Liver (tissue), 9 donors: ENCODE measurements around the gene STX16. TPM values are rescaled to one million over a fixed set of nuclear protein-coding genes. Genes with fewer than 3 reads are reported as not detected.

ENCODE experiments used
- DNase-seq: peaks from one replicate; pipeline ENCODE4 v3.0.0-alpha.2; 2017; ENCODE audit warnings: low spot score
- H3K27ac ChIP-seq, 2 donors: one replicate each; pipeline ENCODE4 v1.7.0; 2013; ENCODE audit warnings: inconsistent platforms in 2 of 2, low read length in 2 of 2, control low read depth in 1 of 2, low read depth in 1 of 2, mild to moderate bottlenecking in 1 of 2
- H3K27me3 ChIP-seq, 4 donors: one replicate each; pipeline versions ENCODE4 v1.6.1 to v1.7.0; 2013; ENCODE audit warnings: low read length in 3 of 4, inconsistent platforms in 1 of 4, mild to moderate bottlenecking in 1 of 4, moderate library complexity in 1 of 4; ENCODE audit not compliant: control insufficient read depth in 4 of 4, insufficient read depth in 4 of 4
- H3K36me3 ChIP-seq, 4 donors: one replicate each; pipeline versions ENCODE4 v1.6.1 to v1.7.0; 2013; ENCODE audit warnings: low read length in 3 of 4, mild to moderate bottlenecking in 3 of 4, low read depth in 1 of 4, moderate library complexity in 1 of 4; ENCODE audit not compliant: control insufficient read depth in 4 of 4, insufficient read depth in 3 of 4
- H3K4me1 ChIP-seq, 4 donors: one replicate each; pipeline versions ENCODE4 v1.6.1 to v1.7.0; 2013; ENCODE audit warnings: low read length in 3 of 4, mild to moderate bottlenecking in 3 of 4, moderate library complexity in 1 of 4; ENCODE audit not compliant: control insufficient read depth in 4 of 4, insufficient read depth in 4 of 4
- H3K4me3 ChIP-seq, 3 donors: one replicate each; pipeline versions ENCODE4 v1.6.1 to v1.7.0; 2013; ENCODE audit warnings: low read length in 3 of 3, control low read depth in 1 of 3, low read depth in 1 of 3, mild to moderate bottlenecking in 1 of 3
- H3K9ac ChIP-seq, 2 donors: one replicate each; pipeline ENCODE4 v1.7.0; 2013; ENCODE audit warnings: low read length in 2 of 2, mild to moderate bottlenecking in 2 of 2, moderate library complexity in 2 of 2, control low read depth in 1 of 2, low read depth in 1 of 2
- H3K9me3 ChIP-seq, 4 donors: one replicate each; pipeline versions ENCODE4 v1.6.1 to v1.7.0; 2013; ENCODE audit warnings: low read length in 3 of 4; ENCODE audit not compliant: control insufficient read depth in 4 of 4
- HNF4A ChIP-seq, 2 donors: conservative IDR thresholded peaks; 2 replicates each; pipeline ENCODE4 v1.6.1; 2016; ENCODE audit warnings: antibody characterized with exemption in 2 of 2, mild to moderate bottlenecking in 2 of 2
- JUND ChIP-seq, 2 donors: IDR thresholded peaks; 2 replicates each; pipeline ENCODE4 v1.6.1; 2016; ENCODE audit warnings: antibody characterized with exemption in 2 of 2
- RAD21 ChIP-seq, 2 donors: IDR thresholded peaks; 2 replicates each; pipeline ENCODE4 v1.6.1; 2016; ENCODE audit warnings: antibody characterized with exemption in 2 of 2, mild to moderate bottlenecking in 2 of 2
- RXRA ChIP-seq, 2 donors: IDR thresholded peaks; 2 replicates each; pipeline ENCODE4 v1.6.1; 2017 to 2018; ENCODE audit warnings: antibody characterized with exemption in 2 of 2, mild to moderate bottlenecking in 1 of 2
- SP1 ChIP-seq: IDR thresholded peaks from 2 replicates; pipeline ENCODE4 v1.6.1; 2018; ENCODE audit warnings: antibody characterized with exemption, mild to moderate bottlenecking
- YY1 ChIP-seq: IDR thresholded peaks from 2 replicates; pipeline ENCODE4 v1.6.1; 2016; ENCODE audit warnings: antibody characterized with exemption, mild to moderate bottlenecking
- WGBS: extraction: QIAGEN DNeasy Blood & Tissue Kit; methylation state at CpG from one replicate; pipeline ENCODE4 v1.1.7; 2013; 5-methylcytosine and 5-hydroxymethylcytosine counted together
- polyA plus RNA-seq, 2 donors: library from polyadenylated mRNA; stranded (reverse) in 1 of 2; unstranded in 1 of 2; fragments of 200-250 nt in 1 of 2; fragments of >200 nt in 1 of 2; fragmentation: Nextera tagmentation in 1 of 2; extraction: Ambion mirVana in 1 of 2; gene quantifications; one replicate each; pipeline versions ENCODE4 v1.2.1 to v1.2.3, GENCODE V29; 2013 to 2015
- total RNA-seq, 2 donors: library from RNA; depleted of rRNA; stranded (reverse); fragments of >200 nt; gene quantifications; one replicate each; pipeline ENCODE4 v1.2.3, GENCODE V29; 2014
- TF ChIP-seq, protein P1 (sequence below): IDR thresholded peaks from 2 replicates; pipeline ENCODE4 v1.6.1; 2016; ENCODE audit warnings: antibody characterized with exemption
- TF ChIP-seq, protein P2 (sequence below): fragments of 150-350 bp; IDR thresholded peaks from 2 replicates; pipeline ENCODE4 v1.5.1; 2017; ENCODE audit warnings: improper control_type of control experiment, low read depth, low read length; ENCODE audit not compliant: missing input control
- TF ChIP-seq, protein P3 (sequence below): IDR thresholded peaks from 2 replicates; pipeline ENCODE4 v1.6.1; 2016; ENCODE audit warnings: antibody characterized with exemption
- TF ChIP-seq, protein P4 (sequence below): IDR thresholded peaks from 2 replicates; pipeline ENCODE4 v1.6.1; 2016; ENCODE audit warnings: antibody characterized with exemption, mild to moderate bottlenecking
- donor health status: healthy.
- donor health status: healthy.
- donor health status: healthy.
- donor health status: healthy.
- donor health status: healthy.

STX16 gene
- total and polyA plus RNA-seq, 4 donors: 8.5 to 32.5 (median 16.6) TPM

DNA sequence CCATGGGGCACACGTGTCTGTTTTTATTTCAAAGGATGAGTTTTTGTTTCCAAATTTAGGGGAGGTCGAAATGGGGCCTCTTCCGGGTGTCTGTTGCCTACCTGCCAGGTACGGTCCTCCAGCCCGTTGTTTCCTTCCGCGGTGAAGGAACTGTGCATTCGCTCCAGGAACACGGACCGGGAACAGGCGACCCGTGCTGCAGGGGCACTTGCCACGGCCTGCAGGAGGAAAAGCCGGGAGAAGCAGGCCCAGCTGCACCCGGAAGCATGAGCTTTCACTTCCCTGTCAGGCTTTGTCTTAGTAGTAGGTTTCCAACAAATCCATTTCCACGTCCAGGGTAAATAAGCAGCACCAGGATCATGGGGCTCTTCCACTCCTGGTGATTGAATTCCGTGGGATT is 24.6 kb downstream of the STX16 start:
- TF ChIP-seq YY1: no peak
- no peak for TF ChIP-seq RAD21 (IDR thresholded peaks at IDR 0.05)
- TF ChIP-seq, protein P1, sequence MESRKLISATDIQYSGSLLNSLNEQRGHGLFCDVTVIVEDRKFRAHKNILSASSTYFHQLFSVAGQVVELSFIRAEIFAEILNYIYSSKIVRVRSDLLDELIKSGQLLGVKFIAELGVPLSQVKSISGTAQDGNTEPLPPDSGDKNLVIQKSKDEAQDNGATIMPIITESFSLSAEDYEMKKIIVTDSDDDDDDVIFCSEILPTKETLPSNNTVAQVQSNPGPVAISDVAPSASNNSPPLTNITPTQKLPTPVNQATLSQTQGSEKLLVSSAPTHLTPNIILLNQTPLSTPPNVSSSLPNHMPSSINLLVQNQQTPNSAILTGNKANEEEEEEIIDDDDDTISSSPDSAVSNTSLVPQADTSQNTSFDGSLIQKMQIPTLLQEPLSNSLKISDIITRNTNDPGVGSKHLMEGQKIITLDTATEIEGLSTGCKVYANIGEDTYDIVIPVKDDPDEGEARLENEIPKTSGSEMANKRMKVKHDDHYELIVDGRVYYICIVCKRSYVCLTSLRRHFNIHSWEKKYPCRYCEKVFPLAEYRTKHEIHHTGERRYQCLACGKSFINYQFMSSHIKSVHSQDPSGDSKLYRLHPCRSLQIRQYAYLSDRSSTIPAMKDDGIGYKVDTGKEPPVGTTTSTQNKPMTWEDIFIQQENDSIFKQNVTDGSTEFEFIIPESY: no peak
- TF ChIP-seq, protein P2, sequence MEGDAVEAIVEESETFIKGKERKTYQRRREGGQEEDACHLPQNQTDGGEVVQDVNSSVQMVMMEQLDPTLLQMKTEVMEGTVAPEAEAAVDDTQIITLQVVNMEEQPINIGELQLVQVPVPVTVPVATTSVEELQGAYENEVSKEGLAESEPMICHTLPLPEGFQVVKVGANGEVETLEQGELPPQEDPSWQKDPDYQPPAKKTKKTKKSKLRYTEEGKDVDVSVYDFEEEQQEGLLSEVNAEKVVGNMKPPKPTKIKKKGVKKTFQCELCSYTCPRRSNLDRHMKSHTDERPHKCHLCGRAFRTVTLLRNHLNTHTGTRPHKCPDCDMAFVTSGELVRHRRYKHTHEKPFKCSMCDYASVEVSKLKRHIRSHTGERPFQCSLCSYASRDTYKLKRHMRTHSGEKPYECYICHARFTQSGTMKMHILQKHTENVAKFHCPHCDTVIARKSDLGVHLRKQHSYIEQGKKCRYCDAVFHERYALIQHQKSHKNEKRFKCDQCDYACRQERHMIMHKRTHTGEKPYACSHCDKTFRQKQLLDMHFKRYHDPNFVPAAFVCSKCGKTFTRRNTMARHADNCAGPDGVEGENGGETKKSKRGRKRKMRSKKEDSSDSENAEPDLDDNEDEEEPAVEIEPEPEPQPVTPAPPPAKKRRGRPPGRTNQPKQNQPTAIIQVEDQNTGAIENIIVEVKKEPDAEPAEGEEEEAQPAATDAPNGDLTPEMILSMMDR: no peak
- WGBS: 92% methylated on average over 17 of the region's 17 CpGs
- Histone ChIP-seq H3K27me3 (no peaks in the 10 kb centered on the region), H3K27ac (no peak overlapping the region), H3K4me3 (no peak overlapping the region), H3K9ac (no peak overlapping the region), H3K9me3 (no peaks in the 10 kb centered on the region), H3K36me3 (peaks cover 14 to 73% (median 49%) of the 10 kb centered on the region in 4 donors), H3K4me1 (no peaks in the 10 kb centered on the region)
- no peak for DNase-seq

DNA sequence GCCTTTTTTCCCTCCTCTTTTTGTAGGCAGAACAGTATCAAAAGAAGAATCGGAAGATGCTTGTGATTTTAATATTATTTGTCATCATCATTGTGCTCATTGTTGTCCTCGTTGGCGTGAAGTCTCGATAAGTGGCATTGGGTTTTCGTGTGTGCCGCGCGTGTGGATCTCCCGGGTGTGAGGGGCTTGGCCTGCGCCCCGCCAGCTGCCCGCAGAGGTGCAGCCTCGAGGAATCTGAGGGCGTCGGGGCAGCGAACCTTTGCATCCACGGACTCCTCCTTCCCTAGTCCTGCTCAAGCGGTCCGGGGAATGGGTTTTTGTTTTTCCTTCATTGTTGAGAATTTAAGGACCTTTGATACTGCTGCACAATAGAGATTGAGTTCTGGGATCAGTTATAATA is 25.1 kb downstream of the STX16 start:
- Histone ChIP-seq H3K27ac (no peak overlapping the region), H3K27me3 (no peaks in the 10 kb centered on the region), H3K9me3 (no peaks in the 10 kb centered on the region), H3K4me3 (no peak overlapping the region), H3K36me3 (peaks cover 14 to 68% (median 44%) of the 10 kb centered on the region in 4 donors), H3K9ac (no peak overlapping the region), H3K4me1 (no peaks in the 10 kb centered on the region)
- 96% methylated on average over 19 of the region's 19 CpGs for WGBS
- TF ChIP-seq RAD21 (IDR thresholded peaks at IDR 0.05): no peak
- TF ChIP-seq JUND (IDR thresholded peaks at IDR 0.05): no peak
- no peak for TF ChIP-seq HNF4A (conservative IDR thresholded peaks at IDR 0.05)
- TF ChIP-seq, protein P1: no peak
- TF ChIP-seq, protein P3, sequence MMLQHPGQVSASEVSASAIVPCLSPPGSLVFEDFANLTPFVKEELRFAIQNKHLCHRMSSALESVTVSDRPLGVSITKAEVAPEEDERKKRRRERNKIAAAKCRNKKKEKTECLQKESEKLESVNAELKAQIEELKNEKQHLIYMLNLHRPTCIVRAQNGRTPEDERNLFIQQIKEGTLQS: no peak
- no peak for TF ChIP-seq RXRA (IDR thresholded peaks at IDR 0.05)
- no peak for TF ChIP-seq SP1
- TF ChIP-seq, protein P4, sequence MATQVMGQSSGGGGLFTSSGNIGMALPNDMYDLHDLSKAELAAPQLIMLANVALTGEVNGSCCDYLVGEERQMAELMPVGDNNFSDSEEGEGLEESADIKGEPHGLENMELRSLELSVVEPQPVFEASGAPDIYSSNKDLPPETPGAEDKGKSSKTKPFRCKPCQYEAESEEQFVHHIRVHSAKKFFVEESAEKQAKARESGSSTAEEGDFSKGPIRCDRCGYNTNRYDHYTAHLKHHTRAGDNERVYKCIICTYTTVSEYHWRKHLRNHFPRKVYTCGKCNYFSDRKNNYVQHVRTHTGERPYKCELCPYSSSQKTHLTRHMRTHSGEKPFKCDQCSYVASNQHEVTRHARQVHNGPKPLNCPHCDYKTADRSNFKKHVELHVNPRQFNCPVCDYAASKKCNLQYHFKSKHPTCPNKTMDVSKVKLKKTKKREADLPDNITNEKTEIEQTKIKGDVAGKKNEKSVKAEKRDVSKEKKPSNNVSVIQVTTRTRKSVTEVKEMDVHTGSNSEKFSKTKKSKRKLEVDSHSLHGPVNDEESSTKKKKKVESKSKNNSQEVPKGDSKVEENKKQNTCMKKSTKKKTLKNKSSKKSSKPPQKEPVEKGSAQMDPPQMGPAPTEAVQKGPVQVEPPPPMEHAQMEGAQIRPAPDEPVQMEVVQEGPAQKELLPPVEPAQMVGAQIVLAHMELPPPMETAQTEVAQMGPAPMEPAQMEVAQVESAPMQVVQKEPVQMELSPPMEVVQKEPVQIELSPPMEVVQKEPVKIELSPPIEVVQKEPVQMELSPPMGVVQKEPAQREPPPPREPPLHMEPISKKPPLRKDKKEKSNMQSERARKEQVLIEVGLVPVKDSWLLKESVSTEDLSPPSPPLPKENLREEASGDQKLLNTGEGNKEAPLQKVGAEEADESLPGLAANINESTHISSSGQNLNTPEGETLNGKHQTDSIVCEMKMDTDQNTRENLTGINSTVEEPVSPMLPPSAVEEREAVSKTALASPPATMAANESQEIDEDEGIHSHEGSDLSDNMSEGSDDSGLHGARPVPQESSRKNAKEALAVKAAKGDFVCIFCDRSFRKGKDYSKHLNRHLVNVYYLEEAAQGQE: no peak
- no peak for DNase-seq
